Endothelial cell of umbilical vein (primary cell): ENCODE data around the gene CTNND2. TPM values are rescaled to one million over a fixed set of nuclear protein-coding genes. Genes with fewer than 3 reads are reported as not detected.

Source experiments
- BruUV-seq: library from RNA; stranded (reverse); fragments of 400-500 nt; replicated peaks from 2 replicates; lab custom pipeline; 2021; lab: Mats Ljungman, UMichigan
- CTCF ChIA-PET: fragments of 300-600, 350-600 bp; sonication (Branson Sonifier 250); formaldehyde crosslinking; loops from one replicate; lab custom pipeline; 2021; ENCODE audit warnings: antibody characterized with exemption, inconsistent platforms; lab: Charles Lee
- POLR2A ChIA-PET: fragments of 300-600, 350-600 bp; sonication (Branson Sonifier 250); formaldehyde crosslinking; loops from one replicate; lab custom pipeline; 2021; ENCODE audit warnings: antibody characterized with exemption, inconsistent platforms; lab: Charles Lee
- DNase-seq: peaks from one replicate; pipeline ENCODE4 v3.0.0-alpha.2; 2011; ENCODE audit warnings: low read depth, low spot score
- FAIRE-seq: peaks from 2 replicates; lab custom pipeline; 2011; peaks lifted over from hg19 to GRCh38; lab: Jason Lieb, UNC
- H2AFZ ChIP-seq: 2 replicates; pipeline ENCODE4 v1.6.0; 2012; ENCODE audit warnings: low read depth, low read length, control low read depth, inconsistent platforms
- H3K27ac ChIP-seq: 2 replicates; pipeline ENCODE4 v1.5.1; 2011; ENCODE audit warnings: low read depth, mild to moderate bottlenecking, control low read depth, low read length, moderate library complexity; ENCODE audit not compliant: insufficient read depth
- H3K27me3 ChIP-seq, 2 experiments: 2 replicates each; pipeline versions ENCODE4 v1.6.0 to v1.6.1; 2011; ENCODE audit warnings: low read length in 2 of 2, mixed read lengths in 1 of 2; ENCODE audit not compliant: control insufficient read depth in 2 of 2, insufficient read depth in 2 of 2
- H3K36me3 ChIP-seq, 2 experiments: 2 replicates in 1 of 2; 3 replicates in 1 of 2; pipeline ENCODE4 v1.5.1; 2011; ENCODE audit warnings: low read length in 2 of 2, mild to moderate bottlenecking in 1 of 2, moderate library complexity in 1 of 2; ENCODE audit not compliant: control insufficient read depth in 2 of 2, insufficient read depth in 2 of 2; ENCODE audit errors: extremely low read depth in 1 of 2
- H3K4me1 ChIP-seq: 3 replicates; pipeline ENCODE4 v1.5.1; 2011; ENCODE audit warnings: mild to moderate bottlenecking, low read length; ENCODE audit not compliant: control insufficient read depth, insufficient read depth; ENCODE audit errors: extremely low read depth
- H3K4me2 ChIP-seq: 2 replicates; pipeline ENCODE4 v1.6.1; 2011; ENCODE audit warnings: low read length, control low read depth, mixed read lengths; ENCODE audit not compliant: insufficient read depth
- H3K4me3 ChIP-seq, 3 experiments: fragments of 200-600 bp in 1 of 3; sonication (generic), shearing (Covaris generic) in 1 of 3; replicated peaks in 1 of 3; 2 replicates each; pipeline ENCODE4 v1.5.1; 2011 to 2016; ENCODE audit warnings: control low read depth in 3 of 3, low read length in 3 of 3, mild to moderate bottlenecking in 2 of 3, inconsistent platforms in 1 of 3, low read depth in 1 of 3, moderate library complexity in 1 of 3; ENCODE audit not compliant: insufficient read depth in 1 of 3
- H3K79me2 ChIP-seq: 2 replicates; pipeline ENCODE4 v1.6.0; 2012; ENCODE audit warnings: low read length, inconsistent platforms; ENCODE audit not compliant: control insufficient read depth, insufficient read depth
- H3K9ac ChIP-seq: replicated peaks from 2 replicates; pipeline ENCODE3; 2011; ENCODE audit warnings: low read length, control low read depth; ENCODE audit not compliant: insufficient read depth; ENCODE audit errors: extremely low read depth
- H3K9me1 ChIP-seq: replicated peaks from 3 replicates; pipeline ENCODE4 v1.6.0; 2011; ENCODE audit warnings: mild to moderate bottlenecking, low read length; ENCODE audit not compliant: control insufficient read depth, insufficient read depth; ENCODE audit errors: extremely low read depth
- H3K9me3 ChIP-seq: replicated peaks from 2 replicates; pipeline ENCODE4 v1.5.1; 2012; ENCODE audit warnings: low read length, inconsistent platforms; ENCODE audit not compliant: control insufficient read depth, insufficient read depth
- H4K20me1 ChIP-seq: replicated peaks from 2 replicates; pipeline ENCODE3; 2011; ENCODE audit warnings: mild to moderate bottlenecking, low read length; ENCODE audit not compliant: control insufficient read depth, insufficient read depth; ENCODE audit errors: extremely low read depth
- EZH2 ChIP-seq: IDR thresholded peaks from 2 replicates; pipeline ENCODE4 v1.6.1; 2012; ENCODE audit warnings: borderline replicate concordance, low read depth, mild to moderate bottlenecking, moderate library complexity, low read length, inconsistent platforms; ENCODE audit not compliant: severe bottlenecking
- FOS ChIP-seq: IDR thresholded peaks from 2 replicates; pipeline ENCODE4 v1.6.1; 2011; ENCODE audit warnings: mild to moderate bottlenecking, low read length, moderate library complexity, borderline replicate concordance; ENCODE audit not compliant: insufficient read depth
- GATA2 ChIP-seq: IDR thresholded peaks from 2 replicates; pipeline ENCODE4 v1.7.0; 2011; ENCODE audit warnings: low read depth, mild to moderate bottlenecking, moderate library complexity, mixed read lengths, low read length; ENCODE audit not compliant: insufficient read length, insufficient read depth
- JUN ChIP-seq: IDR thresholded peaks from 2 replicates; pipeline ENCODE4 v1.6.1; 2011; ENCODE audit warnings: borderline replicate concordance, low read depth; ENCODE audit not compliant: insufficient read length, insufficient read depth
- MYC ChIP-seq: IDR thresholded peaks from one replicate; pipeline ENCODE4 v1.6.1; 2011; ENCODE audit warnings: mild to moderate bottlenecking, low read depth, low read length
- POLR2A ChIP-seq: IDR thresholded peaks from 2 replicates; pipeline ENCODE4 v1.6.1; 2012; ENCODE audit warnings: low read depth, mild to moderate bottlenecking, control low read depth, low read length
- POLR2AphosphoS5 ChIP-seq: IDR thresholded peaks from 2 replicates; pipeline ENCODE4 v1.6.1; 2012; ENCODE audit warnings: low read depth, mild to moderate bottlenecking, control low read depth, low read length, moderate library complexity; ENCODE audit not compliant: insufficient read depth
- dilution Hi-C: fragments of 300-500 bp; cut with MboI; formaldehyde crosslinking; loops from one replicate; pipeline ENCODE4 v1.15.0; 2019; ENCODE audit warnings: low sequenced_read_pairs; ENCODE audit not compliant: extremely low pct_ligation_motif_present
- intact Hi-C: fragments of 100-400 bp; cut with micrococcal nuclease; formaldehyde crosslinking; loops from one replicate; pipeline ENCODE4 v1.10.0; 2022
- polyA plus RNA-seq, 4 experiments: library from polyadenylated mRNA; depleted of rRNA in 3 of 4; stranded (reverse) in 3 of 4; unstranded in 1 of 4; fragments of >200 nt; gene quantifications; 2 replicates each; pipeline versions ENCODE4 v1.2.1 to v1.2.3, GENCODE V29; 2011 to 2012; ENCODE audit warnings: missing spikeins in 1 of 4
- total RNA-seq: library from RNA; stranded (reverse); gene quantifications from 2 replicates; pipeline ENCODE4 v1.2.3, GENCODE V29; 2021
- TF ChIP-seq, protein P1 (sequence below): IDR thresholded peaks from 2 replicates; pipeline ENCODE4 v1.6.1; 2011; ENCODE audit not compliant: insufficient read depth, insufficient read length
- TF ChIP-seq, protein P2 (sequence below), 2 donors: IDR thresholded peaks; 1 replicate in 1 of 2; 2 replicates in 1 of 2; pipeline ENCODE4 v1.5.1; 2011; ENCODE audit warnings: low read length in 2 of 2, mild to moderate bottlenecking in 2 of 2, moderate library complexity in 2 of 2, control low read depth in 1 of 2, inconsistent platforms in 1 of 2, low read depth in 1 of 2; ENCODE audit not compliant: insufficient read depth in 1 of 2; ENCODE audit errors: extremely low read depth in 1 of 2

CTNND2 gene
- total and polyA plus RNA-seq, 2 donors (not counting 3 experiments of a cell fraction or from before 2014, with no cell fraction given), result not detected

DNA sequence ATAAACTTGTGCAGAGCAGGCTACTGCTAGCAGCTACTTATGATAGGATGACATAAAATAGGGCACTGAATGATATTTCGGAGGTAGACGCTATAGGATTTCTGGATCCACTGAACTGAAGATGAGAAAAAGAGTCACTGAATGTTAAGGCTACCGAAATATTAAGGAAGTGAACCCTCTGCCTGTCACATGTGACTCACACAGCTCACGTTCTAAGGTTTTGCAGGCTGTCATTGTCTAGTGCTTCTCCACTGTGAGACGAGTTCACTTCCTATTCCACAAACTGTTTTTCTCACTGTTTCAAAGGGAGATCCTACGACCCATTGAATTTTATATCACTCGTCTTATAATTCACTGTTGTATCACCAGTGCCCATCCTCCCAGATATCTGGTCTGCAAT lies 100.8 kb downstream of the CTNND2 start:
- no TSS peak for BruUV-seq
- Histone ChIP-seq H3K9me1 (no peaks in the 10 kb centered on the region), H3K79me2 (no peaks in the 10 kb centered on the region), H3K9me3 (no peaks in the 10 kb centered on the region), H3K36me3 (no peaks in the 10 kb centered on the region), H3K4me1 (no peaks in the 10 kb centered on the region), H2AFZ (no peak overlapping the region), H3K27ac (no peak overlapping the region), H3K4me2 (no peak overlapping the region), H3K9ac (no peak overlapping the region), H3K4me3 (no peak overlapping the region), H3K27me3 (no peaks in the 10 kb centered on the region), H4K20me1 (no peaks in the 10 kb centered on the region)
- intact Hi-C loops, result no loop called here
- no peak for DNase-seq
- CTCF ChIA-PET, result no interaction called here
- dilution Hi-C loops, result no loop called here
- POLR2A ChIA-PET, result no interaction called here
- no peak for FAIRE-seq
- TF ChIP-seq GATA2 (no peak), MYC (no peak), EZH2 (no peak), JUN (no peak), FOS (no peak), POLR2A (no peak), POLR2AphosphoS5 (no peak)
- TF ChIP-seq, protein P1, sequence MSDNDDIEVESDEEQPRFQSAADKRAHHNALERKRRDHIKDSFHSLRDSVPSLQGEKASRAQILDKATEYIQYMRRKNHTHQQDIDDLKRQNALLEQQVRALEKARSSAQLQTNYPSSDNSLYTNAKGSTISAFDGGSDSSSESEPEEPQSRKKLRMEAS, result no peak
- TF ChIP-seq, protein P2, sequence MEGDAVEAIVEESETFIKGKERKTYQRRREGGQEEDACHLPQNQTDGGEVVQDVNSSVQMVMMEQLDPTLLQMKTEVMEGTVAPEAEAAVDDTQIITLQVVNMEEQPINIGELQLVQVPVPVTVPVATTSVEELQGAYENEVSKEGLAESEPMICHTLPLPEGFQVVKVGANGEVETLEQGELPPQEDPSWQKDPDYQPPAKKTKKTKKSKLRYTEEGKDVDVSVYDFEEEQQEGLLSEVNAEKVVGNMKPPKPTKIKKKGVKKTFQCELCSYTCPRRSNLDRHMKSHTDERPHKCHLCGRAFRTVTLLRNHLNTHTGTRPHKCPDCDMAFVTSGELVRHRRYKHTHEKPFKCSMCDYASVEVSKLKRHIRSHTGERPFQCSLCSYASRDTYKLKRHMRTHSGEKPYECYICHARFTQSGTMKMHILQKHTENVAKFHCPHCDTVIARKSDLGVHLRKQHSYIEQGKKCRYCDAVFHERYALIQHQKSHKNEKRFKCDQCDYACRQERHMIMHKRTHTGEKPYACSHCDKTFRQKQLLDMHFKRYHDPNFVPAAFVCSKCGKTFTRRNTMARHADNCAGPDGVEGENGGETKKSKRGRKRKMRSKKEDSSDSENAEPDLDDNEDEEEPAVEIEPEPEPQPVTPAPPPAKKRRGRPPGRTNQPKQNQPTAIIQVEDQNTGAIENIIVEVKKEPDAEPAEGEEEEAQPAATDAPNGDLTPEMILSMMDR (IDR thresholded peaks at IDR 0.05; ENCODE audit: extremely low read depth in 1 of 2, insufficient read depth in 1 of 2, low read depth in 1 of 2, low read length in 2 of 2), result no peak
